MCF 10A (cell line): ENCODE measurements around the gene METTL1. TPM values are rescaled to one million over a fixed set of nuclear protein-coding genes. Genes with fewer than 3 reads are reported as not detected.
"Not testable (repeated sequence)": the region's sequence is repeated elsewhere in the genome, so short reads cannot be mapped to it uniquely, and the experiment has no call there.

ENCODE experiments used
- BruUV-seq: library from RNA; stranded (reverse); fragments of 400-500 nt; replicated peaks from 2 replicates; lab custom pipeline; 2021; lab: Mats Ljungman, UMichigan
- CTCF ChIA-PET: fragments of 300-600 bp; sonication (Branson Sonifier 250); formaldehyde crosslinking; extraction: SDS; loops from one replicate; lab custom pipeline; 2021; ENCODE audit warnings: antibody characterized with exemption, inconsistent platforms; lab: Yijun Ruan, JAX
- POLR2A ChIA-PET: fragments of 300-600, 350-650 bp; sonication (Branson Sonifier 250); formaldehyde crosslinking; extraction: SDS; loops from one replicate; lab custom pipeline; 2020; ENCODE audit warnings: antibody characterized with exemption, inconsistent platforms; lab: Yijun Ruan, JAX
- DNase-seq: peaks from one replicate; pipeline ENCODE4 v3.0.0-alpha.2; 2018; ENCODE audit not compliant: unreplicated experiment
- H3K27ac Mint-ChIP-seq: one replicate; pipeline ENCODE4 v1.8.0; 2022; ENCODE audit warnings: mild to moderate bottlenecking, low read depth, mixed read lengths; ENCODE audit not compliant: unreplicated experiment
- H3K27me3 Mint-ChIP-seq: one replicate; pipeline ENCODE4 v1.8.0; 2022; ENCODE audit warnings: mixed read lengths; ENCODE audit not compliant: insufficient read depth, unreplicated experiment
- H3K36me3 Mint-ChIP-seq: one replicate; pipeline ENCODE4 v1.8.0; 2022; ENCODE audit warnings: mild to moderate bottlenecking, moderate library complexity, mixed read lengths; ENCODE audit not compliant: insufficient read depth, unreplicated experiment
- H3K4me1 Mint-ChIP-seq: one replicate; pipeline ENCODE4 v1.8.0; 2022; ENCODE audit warnings: mixed read lengths; ENCODE audit not compliant: insufficient read depth, unreplicated experiment
- H3K4me3 Mint-ChIP-seq: one replicate; pipeline ENCODE4 v1.8.0; 2022; ENCODE audit warnings: mild to moderate bottlenecking, moderate library complexity, mixed read lengths; ENCODE audit not compliant: unreplicated experiment
- H3K9me3 Mint-ChIP-seq: one replicate; pipeline ENCODE4 v1.8.0; 2022; ENCODE audit warnings: mixed read lengths; ENCODE audit not compliant: unreplicated experiment
- intact Hi-C: fragments of 100-400 bp; cut with micrococcal nuclease; formaldehyde crosslinking; loops from 2 replicates; pipeline ENCODE4 v1.14.1; 2022
- total RNA-seq: library from RNA; stranded (reverse); gene quantifications from 2 replicates; pipeline ENCODE4 v1.2.3, GENCODE V29; 2022
- TF ChIP-seq, protein P1 (sequence below): fragments of 200-600 bp; IDR thresholded peaks from one replicate; pipeline ENCODE4 v1.8.0; 2022; ENCODE audit warnings: antibody characterized with exemption, mild to moderate bottlenecking; ENCODE audit not compliant: unreplicated experiment

Gene METTL1
- total RNA-seq, 1 experiment from 2014 or later, result 40.6 TPM

DNA sequence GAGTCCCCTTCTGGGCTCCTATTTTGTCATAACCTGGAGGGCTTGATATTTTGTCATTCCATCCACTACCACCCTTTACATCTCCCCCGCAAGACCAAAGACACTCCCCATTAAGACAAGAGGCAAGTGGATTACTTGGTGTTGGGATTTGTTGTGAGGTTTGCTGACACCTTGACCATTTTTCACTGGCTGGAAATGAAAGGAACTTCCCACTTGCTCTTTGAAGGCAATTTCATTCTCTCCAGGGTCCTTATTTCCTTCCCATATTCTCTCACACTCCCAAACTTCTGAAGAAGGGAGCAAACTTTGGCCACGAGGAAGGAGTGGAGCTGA lies 48.3 kb downstream of the METTL1 start:
- H3K27ac Mint-ChIP-seq, result no peak overlapping the region
- no peaks in the 10 kb centered on the region for H3K4me1 Mint-ChIP-seq
- DNase-seq, result no peak
- intact Hi-C loops, result no loop called here
- H3K4me3 Mint-ChIP-seq, result no peak overlapping the region
- no TSS peak for BruUV-seq
- H3K36me3 Mint-ChIP-seq, result peaks cover 21% of the 10 kb centered on the region
- CTCF ChIA-PET, result interaction anchor here (1.0 to 4.3 kb wide), 3 partner anchors 13 to 141 kb away, joined by 4 to 43 read pairs (median 17); no protein-coding TSS in a partner anchor
- TF ChIP-seq, protein P1, sequence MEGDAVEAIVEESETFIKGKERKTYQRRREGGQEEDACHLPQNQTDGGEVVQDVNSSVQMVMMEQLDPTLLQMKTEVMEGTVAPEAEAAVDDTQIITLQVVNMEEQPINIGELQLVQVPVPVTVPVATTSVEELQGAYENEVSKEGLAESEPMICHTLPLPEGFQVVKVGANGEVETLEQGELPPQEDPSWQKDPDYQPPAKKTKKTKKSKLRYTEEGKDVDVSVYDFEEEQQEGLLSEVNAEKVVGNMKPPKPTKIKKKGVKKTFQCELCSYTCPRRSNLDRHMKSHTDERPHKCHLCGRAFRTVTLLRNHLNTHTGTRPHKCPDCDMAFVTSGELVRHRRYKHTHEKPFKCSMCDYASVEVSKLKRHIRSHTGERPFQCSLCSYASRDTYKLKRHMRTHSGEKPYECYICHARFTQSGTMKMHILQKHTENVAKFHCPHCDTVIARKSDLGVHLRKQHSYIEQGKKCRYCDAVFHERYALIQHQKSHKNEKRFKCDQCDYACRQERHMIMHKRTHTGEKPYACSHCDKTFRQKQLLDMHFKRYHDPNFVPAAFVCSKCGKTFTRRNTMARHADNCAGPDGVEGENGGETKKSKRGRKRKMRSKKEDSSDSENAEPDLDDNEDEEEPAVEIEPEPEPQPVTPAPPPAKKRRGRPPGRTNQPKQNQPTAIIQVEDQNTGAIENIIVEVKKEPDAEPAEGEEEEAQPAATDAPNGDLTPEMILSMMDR, result no peak
- H3K9me3 Mint-ChIP-seq, result no peaks in the 10 kb centered on the region
- POLR2A ChIA-PET, result no interaction called here
- no peaks in the 10 kb centered on the region for H3K27me3 Mint-ChIP-seq

DNA sequence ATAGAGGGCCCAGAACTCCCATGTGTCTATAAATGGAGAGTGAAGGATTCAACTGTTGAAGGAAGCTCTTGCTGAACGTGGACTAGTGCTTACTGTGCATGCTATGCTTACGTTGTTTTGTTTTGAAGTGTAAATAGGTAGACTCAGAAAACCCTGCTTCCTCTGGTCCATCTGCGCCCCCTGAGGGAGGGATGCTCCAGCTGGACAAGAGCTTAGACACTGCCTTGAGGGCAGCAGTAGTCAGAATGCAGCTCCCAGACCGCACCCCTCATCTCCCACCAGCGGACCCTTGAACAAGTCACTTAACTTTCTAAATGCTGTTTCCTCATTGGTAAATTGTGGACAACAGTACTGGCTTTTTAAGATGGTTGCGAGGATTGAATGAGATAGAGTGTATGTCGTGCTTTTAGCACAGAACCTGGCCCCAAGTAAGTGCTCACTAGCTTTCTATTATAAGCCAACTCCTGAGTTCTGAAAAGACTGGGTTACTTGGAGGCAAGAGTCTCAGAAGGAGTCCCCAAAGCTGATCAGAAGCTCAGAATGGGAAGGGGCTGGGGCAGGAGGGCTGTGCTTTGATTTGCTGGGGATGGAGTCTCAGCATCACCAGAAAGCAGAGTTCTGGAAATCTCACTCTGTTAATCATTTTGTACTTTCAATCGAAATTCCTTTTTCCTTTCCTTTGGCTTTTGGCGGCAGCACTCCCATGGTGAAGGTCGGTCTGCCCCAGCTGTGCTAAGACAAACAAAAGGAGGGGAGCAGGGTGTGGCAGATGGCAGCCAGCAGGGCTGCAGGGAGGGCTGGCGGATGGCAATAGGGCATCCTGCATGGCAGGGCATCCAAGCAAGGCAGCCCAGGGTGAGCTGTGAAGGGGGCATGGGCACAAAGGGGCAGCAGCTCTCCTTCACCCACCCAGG lies 48.9 kb downstream of the METTL1 start:
- no TSS peak for BruUV-seq
- Mint-ChIP-seq H3K27ac (no peak overlapping the region), H3K36me3 (peaks cover 27% of the 10 kb centered on the region), H3K4me3 (no peak overlapping the region), H3K9me3 (no peaks in the 10 kb centered on the region), H3K27me3 (no peaks in the 10 kb centered on the region), H3K4me1 (no peaks in the 10 kb centered on the region)
- ChIA-PET CTCF (interaction anchor here (0.6 to 1.4 kb wide), 4 partner anchors 22 to 397 kb away, joined by 4 to 5 read pairs (median 4); partner anchors contain the start of gene TSPAN31), POLR2A (interaction anchor here (1.1 kb wide), 1 partner anchor 10 kb away, joined by 3 read pairs; no protein-coding TSS in a partner anchor)
- intact Hi-C loops, result no loop called here
- TF ChIP-seq, protein P1, result no peak
- no peak for DNase-seq

DNA sequence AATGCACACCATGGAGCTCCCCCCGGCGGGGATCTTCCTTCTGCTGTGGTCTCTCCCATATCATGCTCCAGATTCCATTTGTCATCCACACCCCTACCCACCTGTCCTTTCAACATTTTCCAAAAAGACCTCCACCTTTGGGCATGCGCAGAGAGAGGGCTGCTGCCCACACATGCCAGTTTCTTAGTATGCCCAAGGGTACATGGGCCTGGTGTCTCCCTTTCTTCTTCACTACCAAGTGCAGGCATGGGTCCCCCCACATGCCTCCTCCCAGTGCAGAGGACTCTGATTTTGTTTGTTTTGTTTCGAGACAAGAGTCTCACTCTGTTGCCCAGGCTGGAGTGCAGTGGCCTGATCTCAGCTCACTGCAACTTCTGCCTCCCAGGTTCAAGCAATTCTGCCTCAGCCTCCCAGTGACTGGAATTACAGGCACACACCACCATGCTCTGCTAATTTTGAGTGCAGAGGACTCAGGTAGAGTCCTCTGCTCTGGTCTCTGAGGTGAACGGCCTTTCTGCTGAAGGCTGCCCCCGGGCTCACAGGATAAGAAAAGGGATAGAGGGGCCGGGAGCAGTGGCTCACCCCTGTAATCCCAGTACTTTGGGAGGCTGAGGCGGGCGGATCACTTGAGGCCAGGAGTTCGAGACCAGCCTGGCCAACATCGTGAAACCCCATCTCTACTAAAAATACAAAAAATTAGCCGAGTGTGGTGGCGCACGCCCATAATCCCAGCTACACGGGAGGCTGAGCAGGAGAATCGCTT lies 49.9 kb downstream of the METTL1 start:
- H3K4me3 Mint-ChIP-seq, H3K27me3 Mint-ChIP-seq, H3K27ac Mint-ChIP-seq, H3K4me1 Mint-ChIP-seq, H3K9me3 Mint-ChIP-seq, BruUV-seq, intact Hi-C loops, DNase-seq: not testable (repeated sequence)
- H3K36me3 Mint-ChIP-seq, result peaks cover 37% of the 10 kb centered on the region
- ChIA-PET CTCF (interaction anchor here (0.7 to 1.4 kb wide), 4 partner anchors 23 to 396 kb away, joined by 3 to 5 read pairs (median 4); partner anchors contain the start of genes ARHGEF25 and TSPAN31), POLR2A (interaction anchor here (1.1 kb wide), 1 partner anchor 11 kb away, joined by 3 read pairs; no protein-coding TSS in a partner anchor)

DNA sequence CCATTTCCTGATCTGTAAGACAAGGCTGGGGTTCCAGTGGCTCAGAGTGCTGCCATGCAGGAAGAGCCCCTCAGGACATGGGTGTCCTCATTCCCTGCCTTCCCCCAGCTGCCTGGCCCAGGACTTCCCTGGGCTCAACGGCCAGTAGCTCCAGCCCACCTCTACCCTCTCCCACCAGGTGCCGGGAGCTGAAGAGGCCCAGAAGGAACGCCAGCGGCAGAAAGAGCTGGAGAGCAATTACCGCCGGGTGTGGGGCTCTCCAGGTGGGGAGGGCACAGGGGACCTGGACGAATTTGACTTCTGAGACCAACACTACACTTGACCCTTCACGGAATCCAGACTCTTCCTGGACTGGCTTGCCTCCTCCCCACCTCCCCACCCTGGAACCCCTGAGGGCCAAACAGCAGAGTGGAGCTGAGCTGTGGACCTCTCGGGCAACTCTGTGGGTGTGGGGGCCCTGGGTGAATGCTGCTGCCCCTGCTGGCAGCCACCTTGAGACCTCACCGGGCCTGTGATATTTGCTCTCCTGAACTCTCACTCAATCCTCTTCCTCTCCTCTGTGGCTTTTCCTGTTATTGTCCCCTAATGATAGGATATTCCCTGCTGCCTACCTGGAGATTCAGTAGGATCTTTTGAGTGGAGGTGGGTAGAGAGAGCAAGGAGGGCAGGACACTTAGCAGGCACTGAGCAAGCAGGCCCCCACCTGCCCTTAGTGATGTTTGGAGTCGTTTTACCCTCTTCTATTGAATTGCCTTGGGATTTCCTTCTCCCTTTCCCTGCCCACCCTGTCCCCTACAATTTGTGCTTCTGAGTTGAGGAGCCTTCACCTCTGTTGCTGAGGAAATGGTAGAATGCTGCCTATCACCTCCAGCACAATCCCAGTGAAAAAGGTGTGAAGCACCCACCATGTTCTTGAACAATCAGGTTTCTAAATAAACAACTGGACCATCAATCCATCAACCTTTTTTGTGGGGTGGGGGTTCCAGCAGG lies 51.0 kb downstream of the METTL1 start:
- Mint-ChIP-seq H3K36me3 (peaks cover 38% of the 10 kb centered on the region), H3K27ac (no peak overlapping the region), H3K9me3 (no peaks in the 10 kb centered on the region), H3K4me1 (no peaks in the 10 kb centered on the region), H3K27me3 (no peaks in the 10 kb centered on the region), H3K4me3 (no peak overlapping the region)
- TSS peak; percentile 81 for BruUV-seq
- CTCF ChIA-PET, result interaction anchor here (0.6 to 1.5 kb wide), 5 partner anchors 10 to 508 kb away, joined by 3 read pairs; no protein-coding TSS in a partner anchor
- POLR2A ChIA-PET, result no interaction called here
- intact Hi-C loops, result no loop called here
- TF ChIP-seq, protein P1, result no peak
- no peak for DNase-seq
